ENCODE data around the gene STARD5. TPM values are rescaled to one million over a fixed set of nuclear protein-coding genes. Genes with fewer than 3 reads are reported as not detected.

The STARD5 gene
- total RNA-seq, 1 donor from 2014 or later: 5.5 TPM

GRCh38 chr15:81282606-81282895 lies 41.4 kb downstream of the STARD5 start:
- H3K27ac ChIP-seq (ENCODE audit: low read depth, low read length): no peak overlapping the region
- H2AFZ ChIP-seq (ENCODE audit: low read depth, low read length): no peak overlapping the region
- peaks cover 44% of the 10 kb centered on the region for H3K27me3 ChIP-seq (ENCODE audit: insufficient read depth, low read length)
- DNase-seq (ENCODE audit: low read depth) (no peak), FAIRE-seq (no peak)
- Mint-ChIP-seq H3K9me3 (ENCODE audit: unreplicated experiment) (no peaks in the 10 kb centered on the region), H3K36me3 (ENCODE audit: low read depth, unreplicated experiment) (no peaks in the 10 kb centered on the region), H3K27ac (ENCODE audit: unreplicated experiment) (no peak overlapping the region), H3K27me3 (ENCODE audit: low read depth, unreplicated experiment) (peaks cover 24% of the 10 kb centered on the region), H3K4me1 (ENCODE audit: low read depth, unreplicated experiment) (no peaks in the 10 kb centered on the region), H3K4me3 (ENCODE audit: unreplicated experiment) (no peak overlapping the region)
- no peak for TF ChIP-seq EZH2 (IDR thresholded peaks at IDR 0.05; ENCODE audit: insufficient read depth, low read length)
- H3K9ac ChIP-seq (ENCODE audit: low read length): no peak overlapping the region
- no peaks in the 10 kb centered on the region for H3K9me3 ChIP-seq (ENCODE audit: insufficient read depth, low read depth, low read length)
- H3K4me1 ChIP-seq (ENCODE audit: insufficient read depth, low read length): peaks cover 2% of the 10 kb centered on the region
- H3K36me3 ChIP-seq (ENCODE audit: insufficient read depth, low read length): no peaks in the 10 kb centered on the region
- no peak overlapping the region for H3K4me3 ChIP-seq (ENCODE audit: insufficient read depth, low read depth, low read length)
- H3K79me2 ChIP-seq (ENCODE audit: insufficient read depth, low read length): no peaks in the 10 kb centered on the region
- no peaks in the 10 kb centered on the region for H4K20me1 ChIP-seq (ENCODE audit: insufficient read depth, low read length)
- no peak overlapping the region for H3K4me2 ChIP-seq (ENCODE audit: low read length)

GRCh38 chr15:81281766-81282605 lies 42.0 kb downstream of the STARD5 start:
- TF ChIP-seq CTCF (IDR thresholded peaks at IDR 0.05; ENCODE audit: insufficient read depth, low read depth, low read length) (no peak), EZH2 (IDR thresholded peaks at IDR 0.05; ENCODE audit: insufficient read depth, low read length) (no peak)
- no peaks in the 10 kb centered on the region for H3K36me3 ChIP-seq (ENCODE audit: insufficient read depth, low read length)
- no peaks in the 10 kb centered on the region for H3K9me3 ChIP-seq (ENCODE audit: insufficient read depth, low read depth, low read length)
- Mint-ChIP-seq H3K4me1 (ENCODE audit: low read depth, unreplicated experiment) (no peaks in the 10 kb centered on the region), H3K36me3 (ENCODE audit: low read depth, unreplicated experiment) (peaks cover under 1% of the 10 kb centered on the region), H3K9me3 (ENCODE audit: unreplicated experiment) (no peaks in the 10 kb centered on the region), H3K27ac (ENCODE audit: unreplicated experiment) (no peak overlapping the region), H3K4me3 (ENCODE audit: unreplicated experiment) (no peak overlapping the region), H3K27me3 (ENCODE audit: low read depth, unreplicated experiment) (peaks cover 24% of the 10 kb centered on the region)
- peaks cover 48% of the 10 kb centered on the region for H3K27me3 ChIP-seq (ENCODE audit: insufficient read depth, low read length)
- H3K9ac ChIP-seq (ENCODE audit: low read length): no peak overlapping the region
- H3K27ac ChIP-seq (ENCODE audit: low read depth, low read length): no peak overlapping the region
- no peak overlapping the region for H3K4me3 ChIP-seq (ENCODE audit: insufficient read depth, low read depth, low read length)
- no peak overlapping the region for H3K4me2 ChIP-seq (ENCODE audit: low read length)
- no peak overlapping the region for H2AFZ ChIP-seq (ENCODE audit: low read depth, low read length)
- H3K4me1 ChIP-seq (ENCODE audit: insufficient read depth, low read length): peaks cover 2% of the 10 kb centered on the region
- no peaks in the 10 kb centered on the region for H4K20me1 ChIP-seq (ENCODE audit: insufficient read depth, low read length)
- FAIRE-seq (no peak), DNase-seq (ENCODE audit: low read depth) (no peak)
- H3K79me2 ChIP-seq (ENCODE audit: insufficient read depth, low read length): no peaks in the 10 kb centered on the region

GRCh38 chr15:81281456-81281735 lies 42.5 kb downstream of the STARD5 start:
- Mint-ChIP-seq H3K4me1 (ENCODE audit: low read depth, unreplicated experiment) (no peaks in the 10 kb centered on the region), H3K4me3 (ENCODE audit: unreplicated experiment) (no peak overlapping the region), H3K9me3 (ENCODE audit: unreplicated experiment) (peaks cover 5% of the 10 kb centered on the region), H3K36me3 (ENCODE audit: low read depth, unreplicated experiment) (peaks cover 2% of the 10 kb centered on the region), H3K27me3 (ENCODE audit: low read depth, unreplicated experiment) (peaks cover 21% of the 10 kb centered on the region), H3K27ac (ENCODE audit: unreplicated experiment) (no peak overlapping the region)
- no peak for TF ChIP-seq CTCF (IDR thresholded peaks at IDR 0.05; ENCODE audit: insufficient read depth, low read depth, low read length)
- no peak for TF ChIP-seq EZH2 (IDR thresholded peaks at IDR 0.05; ENCODE audit: insufficient read depth, low read length)
- Histone ChIP-seq H3K4me1 (ENCODE audit: insufficient read depth, low read length) (peaks cover 2% of the 10 kb centered on the region), H3K9me3 (ENCODE audit: insufficient read depth, low read depth, low read length) (no peaks in the 10 kb centered on the region), H3K4me3 (ENCODE audit: insufficient read depth, low read depth, low read length) (no peak overlapping the region), H3K27me3 (ENCODE audit: insufficient read depth, low read length) (peaks cover 48% of the 10 kb centered on the region), H3K27ac (ENCODE audit: low read depth, low read length) (no peak overlapping the region), H3K36me3 (ENCODE audit: insufficient read depth, low read length) (no peaks in the 10 kb centered on the region), H3K79me2 (ENCODE audit: insufficient read depth, low read length) (no peaks in the 10 kb centered on the region), H4K20me1 (ENCODE audit: insufficient read depth, low read length) (no peaks in the 10 kb centered on the region), H3K4me2 (ENCODE audit: low read length) (no peak overlapping the region), H2AFZ (ENCODE audit: low read depth, low read length) (no peak overlapping the region), H3K9ac (ENCODE audit: low read length) (no peak overlapping the region)
- FAIRE-seq (no peak), DNase-seq (ENCODE audit: low read depth) (no peak)

Data from astrocyte (in vitro differentiated cells and primary cell).